ENCODE results near the gene FBXO3.
"Not testable (repeated sequence)": the region's sequence is repeated elsewhere in the genome, so short reads cannot be mapped to it uniquely, and the experiment has no call there.

FBXO3 gene

GRCh38 chr11:33713151-33713855 is 61.0 kb downstream of the FBXO3 start:
- intact Hi-C loops (cut with DNase I), result no loop called here
- no peak for DNase-seq

- intact Hi-C loops (cut with DNase I), result no loop called here
- no peak for DNase-seq
These were observed 61.9 kb downstream of the FBXO3 start for GRCh38 chr11:33712436-33712835.

- DNase-seq, result peak in 18 of 42 donors; percentile 19 to 68 (median 49)
- intact Hi-C loops (cut with DNase I), result no loop called here
These were observed 64.9 kb downstream of the FBXO3 start for GRCh38 chr11:33709466-33709865.

- peak in 1 of 42 donors; percentile 9 for DNase-seq
- intact Hi-C loops (cut with DNase I), result no loop called here
These were observed 65.3 kb downstream of the FBXO3 start for GRCh38 chr11:33708985-33709384.

GRCh38 chr11:33707831-33708230 is 66.5 kb downstream of the FBXO3 start:
- DNase-seq; intact Hi-C loops (cut with DNase I): not testable (repeated sequence)

- intact Hi-C loops (cut with DNase I), result no loop called here
- no peak for DNase-seq
These were observed 67.4 kb downstream of the FBXO3 start for GRCh38 chr11:33706966-33707365.

GRCh38 chr11:33706546-33706945 is 67.8 kb downstream of the FBXO3 start:
- DNase-seq, result no peak
- intact Hi-C loops (cut with DNase I), result no loop called here

- DNase-seq, result peak in 22 of 42 donors; percentile 13 to 83 (median 51)
- intact Hi-C loops (cut with DNase I), result loop anchor here (5.0 kb wide), 1 partner anchor 33 kb away; the partner anchor contains the start of gene CD59
These were observed 69.9 kb downstream of the FBXO3 start for GRCh38 chr11:33704240-33705002.

GRCh38 chr11:33703788-33704187 is 70.5 kb downstream of the FBXO3 start:
- no peak for DNase-seq
- intact Hi-C loops (cut with DNase I), result loop anchor here (5.0 kb wide), 1 partner anchor 34 kb away; the partner anchor contains the start of gene CD59

- DNase-seq, result no peak
These were observed 71.1 kb downstream of the FBXO3 start for GRCh38 chr11:33703234-33703633.

GRCh38 chr11:33701302-33702230 is 72.8 kb downstream of the FBXO3 start:
- peak in 28 of 42 donors; percentile 22 to 87 (median 62) for DNase-seq
- intact Hi-C loops (cut with DNase I), result loop anchor here (5.0 kb wide), 1 partner anchor 36 kb away; the partner anchor contains the start of gene CD59

More at GRCh38 chr11:33703234-33703633, 71.1 kb downstream of the FBXO3 start:
- intact Hi-C loops (cut with DNase I), result loop anchor here (5.0 kb wide), 1 partner anchor 34 kb away; the partner anchor contains the start of gene CD59

- DNase-seq, result peak; percentile 82 to 99 (median 96)
- intact Hi-C loops (cut with DNase I), result loop anchor here (5.0 kb wide), 1 partner anchor 37 kb away; the partner anchor contains the start of gene CD59
These were observed 73.6 kb downstream of the FBXO3 start, which contains the start of gene C11orf91 for GRCh38 chr11:33700502-33701271. Gene C11orf91, minus strand, starts transcription at chr11:33700826. Its CDS starts 86 bp downstream, at chr11:33700740.

GRCh38 chr11:33700063-33700501 is 74.2 kb downstream of the FBXO3 start:
- intact Hi-C loops (cut with DNase I), result loop anchor here (5.0 kb wide), 1 partner anchor 37 kb away; the partner anchor contains the start of gene CD59
- DNase-seq, result peak in 2 of 42 donors; percentile 29 to 36

GRCh38 chr11:33699515-33700062 is 74.7 kb downstream of the FBXO3 start:
- DNase-seq, result no peak
- intact Hi-C loops (cut with DNase I), result loop anchor here (5.0 to 10.0 kb wide), 2 partner anchors 38 to 435 kb away; partner anchors contain the start of gene CD59

GRCh38 chr11:33698921-33699320 is 75.4 kb downstream of the FBXO3 start:
- no peak for DNase-seq
- intact Hi-C loops (cut with DNase I), result loop anchor here (10.0 kb wide), 1 partner anchor 434 kb away; no protein-coding TSS in a partner anchor

GRCh38 chr11:33697997-33698396 is 76.3 kb downstream of the FBXO3 start:
- no peak for DNase-seq
- intact Hi-C loops (cut with DNase I), result loop anchor here (10.0 kb wide), 1 partner anchor 433 kb away; no protein-coding TSS in a partner anchor

- DNase-seq, result no peak
- intact Hi-C loops (cut with DNase I), result loop anchor here (10.0 kb wide), 1 partner anchor 432 kb away; no protein-coding TSS in a partner anchor
These were observed 77.2 kb downstream of the FBXO3 start for GRCh38 chr11:33696931-33697638.
